K562 (cell line): ENCODE results near the gene TRPM4. TPM values are rescaled to one million over a fixed set of nuclear protein-coding genes. Genes with fewer than 3 reads are reported as not detected.

Source experiments
- ARID2 ChIP-seq: fragments of 450-650 bp; IDR thresholded peaks from 2 replicates; pipeline ENCODE4 v1.6.1; 2017; ENCODE audit warnings: antibody characterized with exemption, mild to moderate bottlenecking
- ATF1 ChIP-seq, 2 experiments: fragments of 450-650 bp in 1 of 2; IDR thresholded peaks; 2 replicates each; pipeline ENCODE4 v1.6.1; 2016; ENCODE audit warnings: missing compliant biosample characterization in 1 of 2, missing genetic modification characterization in 1 of 2
- BDP1 ChIP-seq: IDR thresholded peaks from 3 replicates; pipeline ENCODE4 v1.6.1; 2011; ENCODE audit not compliant: insufficient read length, insufficient read depth
- CC2D1A ChIP-seq: fragments of 450-650 bp; IDR thresholded peaks from 2 replicates; pipeline ENCODE4 v1.6.1; 2017; ENCODE audit warnings: mild to moderate bottlenecking
- E2F3 ChIP-seq: fragments of 250-450 bp; sonication (Bioruptor Pico); IDR thresholded peaks from 2 replicates; pipeline ENCODE4 v1.4.0; 2020; ENCODE audit warnings: mild to moderate bottlenecking
- FUS ChIP-seq: fragments of 200-400 bp; formaldehyde crosslinking; optimal IDR thresholded peaks from 2 replicates; pipeline ENCODE3; 2017; ENCODE audit warnings: low read depth, low read length
- HMG20A ChIP-seq: fragments of 450-650 bp; formaldehyde crosslinking; conservative IDR thresholded peaks from 2 replicates; pipeline ENCODE4 v1.4.0; 2020; ENCODE audit warnings: mild to moderate bottlenecking, mixed read lengths
- IRF1 ChIP-seq: sonication (generic); formaldehyde crosslinking; IDR thresholded peaks from 2 replicates; pipeline ENCODE4 v1.8.0; 2022; ENCODE audit warnings: missing genetic modification reagents, mild to moderate bottlenecking, borderline replicate concordance
- KLF6 ChIP-seq: fragments of 250-450 bp; sonication (Bioruptor Pico); IDR thresholded peaks from 2 replicates; pipeline ENCODE4 v1.4.0; 2020; ENCODE audit warnings: mild to moderate bottlenecking, moderate library complexity, borderline replicate concordance
- MCM2 ChIP-seq: fragments of 450-650 bp; IDR thresholded peaks from 2 replicates; pipeline ENCODE4 v1.6.1; 2017; ENCODE audit warnings: low read depth, mild to moderate bottlenecking
- MYBL2 ChIP-seq, 2 experiments: fragments of 450-650 bp in 1 of 2; sonication (generic) in 1 of 2; formaldehyde crosslinking in 1 of 2; IDR thresholded peaks; 2 replicates each; pipeline versions ENCODE4 v1.6.1 to v1.8.1; 2017 to 2022; ENCODE audit warnings: borderline replicate concordance in 1 of 2, inconsistent platforms in 1 of 2, low read depth in 1 of 2, mild to moderate bottlenecking in 1 of 2, missing genetic modification reagents in 1 of 2, moderate library complexity in 1 of 2
- PHF20 ChIP-seq: fragments of 450-650 bp; IDR thresholded peaks from 2 replicates; pipeline ENCODE4 v1.6.1; 2018; ENCODE audit not compliant: partially characterized antibody
- PHF8 ChIP-seq: fragments of 200-600 bp; sonication (generic); IDR thresholded peaks from 2 replicates; pipeline ENCODE4 v1.6.1; 2012; ENCODE audit warnings: mixed run types, mild to moderate bottlenecking, inconsistent platforms, low read length, moderate library complexity, borderline replicate concordance
- PHTF2 ChIP-seq: fragments of 250-450 bp; sonication (Bioruptor Pico); IDR thresholded peaks from 2 replicates; pipeline ENCODE4 v1.5.0; 2021; ENCODE audit warnings: mild to moderate bottlenecking
- RBM22 ChIP-seq: fragments of 200-400 bp; formaldehyde crosslinking; IDR thresholded peaks from 2 replicates; pipeline ENCODE4 v1.6.1; 2018; ENCODE audit warnings: low read length, low read depth; ENCODE audit not compliant: poor library complexity, severe bottlenecking
- SIN3A ChIP-seq, 2 experiments: fragments of 150-350 bp in 1 of 2; IDR thresholded peaks; 2 replicates each; pipeline ENCODE4 v1.6.1; 2011 to 2016; ENCODE audit warnings: borderline replicate concordance in 2 of 2, low read depth in 2 of 2, low read length in 2 of 2, mild to moderate bottlenecking in 2 of 2, moderate library complexity in 2 of 2; ENCODE audit not compliant: control insufficient read depth in 1 of 2
- SMARCA5 ChIP-seq: fragments of 450-650 bp; IDR thresholded peaks from 2 replicates; pipeline ENCODE4 v1.6.1; 2016
- STAG1 ChIP-seq: sonication (generic); formaldehyde crosslinking; IDR thresholded peaks from 2 replicates; pipeline ENCODE4 v1.5.0; 2020; ENCODE audit warnings: missing genetic modification reagents, borderline replicate concordance
- SUPT5H ChIP-seq: fragments of 450-650 bp; IDR thresholded peaks from 2 replicates; pipeline ENCODE4 v1.6.1; 2016
- XRCC5 ChIP-seq: fragments of 200-400 bp; formaldehyde crosslinking; IDR thresholded peaks from 2 replicates; pipeline ENCODE4 v1.6.1; 2017; ENCODE audit warnings: low read depth, mild to moderate bottlenecking, low read length
- ZNF23 ChIP-seq: fragments of 250-450 bp; sonication (Bioruptor Pico); IDR thresholded peaks from 2 replicates; pipeline ENCODE4 v1.4.0; 2020; ENCODE audit warnings: mild to moderate bottlenecking
- ZNF274 ChIP-seq: IDR thresholded peaks from 2 replicates; pipeline ENCODE4 v1.6.1; 2011; ENCODE audit warnings: low read depth, mild to moderate bottlenecking, low read length, moderate library complexity, borderline replicate concordance
- ZNF507 ChIP-seq: conservative IDR thresholded peaks from 2 replicates; pipeline ENCODE4 v1.6.1; 2017; ENCODE audit warnings: missing genetic modification characterization, missing compliant biosample characterization
- polyA plus RNA-seq, 8 experiments: library from polyadenylated mRNA; depleted of rRNA in 4 of 8; stranded (reverse) in 5 of 8; unstranded in 3 of 8; fragments of >200 nt; fragmentation: Nextera tagmentation in 2 of 8; fragmentation: Illumina TruSeq in 1 of 8; extraction: Ambion mirVana in 2 of 8; extraction: Trizol in 1 of 8; gene quantifications; 2 replicates each; pipeline versions ENCODE4 v1.2.1 to v1.2.3, GENCODE V29; 2011 to 2014; ENCODE audit warnings: inconsistent platforms in 1 of 8, missing spikeins in 1 of 8
- total RNA-seq, 7 experiments: library from RNA; depleted of rRNA in 6 of 7; stranded (reverse); fragments of >200 nt in 6 of 7; fragmentation: Illumina TruSeq in 2 of 7; extraction: Trizol in 2 of 7; gene quantifications; 2 replicates each; pipeline versions ENCODE4 v1.2.1 to v1.2.3, GENCODE V29; 2011 to 2021; ENCODE audit warnings: low replicate concordance in 1 of 7
- TF ChIP-seq, protein P1 (sequence below): fragments of 450-650 bp; IDR thresholded peaks from one replicate; pipeline ENCODE4 v1.6.1; 2018; ENCODE audit warnings: mild to moderate bottlenecking, moderate library complexity; ENCODE audit not compliant: partially characterized antibody
- TF ChIP-seq, protein P2 (sequence below), 2 experiments: IDR thresholded peaks; 2 replicates each; pipeline ENCODE4 v1.6.1; 2011; ENCODE audit warnings: borderline replicate concordance in 1 of 2, control low read depth in 1 of 2, low read depth in 1 of 2, low read length in 1 of 2, mild to moderate bottlenecking in 1 of 2, mixed read lengths in 1 of 2, moderate library complexity in 1 of 2; ENCODE audit not compliant: insufficient read depth in 1 of 2, insufficient read length in 1 of 2, poor library complexity in 1 of 2, severe bottlenecking in 1 of 2; ENCODE audit errors: extremely low read depth in 1 of 2

TRPM4 gene
- total and polyA plus RNA-seq, 9 of the 15 experiments (the other 6 are each of a cell fraction or from before 2014, with no cell fraction given): 6.5 to 45.4 (median 15.2) TPM

- TF ChIP-seq STAG1 (CRISPR knock-in tag) (no peak), MYBL2 (IDR thresholded peaks at IDR 0.05; ENCODE audit: low read depth) (no peak), MYBL2 (CRISPR knock-in tag; IDR thresholded peaks at IDR 0.05; ENCODE audit: borderline replicate concordance) (no peak), HMG20A (CRISPR knock-in tag) (no peak), RBM22 (no peak), PHTF2 (CRISPR knock-in tag) (no peak), IRF1 (CRISPR knock-in tag) (no peak), SUPT5H (no peak), SMARCA5 (no peak), MCM2 (no peak), CC2D1A (no peak), SIN3A (IDR thresholded peaks at IDR 0.05; ENCODE audit: borderline replicate concordance in 2 of 2, control insufficient read depth in 1 of 2, low read depth in 2 of 2, low read length in 2 of 2) (peak in 1 of 2 experiments; percentile 40; a peak in 1 of 4 replicates), ZNF507 (tag) (no peak), PHF20 (no peak), ZNF274 (no peak), XRCC5 (no peak), PHF8 (peak; percentile 46; the same call in 1 of the 2 replicates), ARID2 (no peak), E2F3 (CRISPR knock-in tag) (no peak), BDP1 (no peak), ZNF23 (CRISPR knock-in tag) (no peak), KLF6 (CRISPR knock-in tag) (no peak), ATF1 (CRISPR knock-in tag; IDR thresholded peaks at IDR 0.05) (no peak), ATF1 (tag; IDR thresholded peaks at IDR 0.05) (peak; percentile 64), FUS (no peak)
- TF ChIP-seq, protein P1, sequence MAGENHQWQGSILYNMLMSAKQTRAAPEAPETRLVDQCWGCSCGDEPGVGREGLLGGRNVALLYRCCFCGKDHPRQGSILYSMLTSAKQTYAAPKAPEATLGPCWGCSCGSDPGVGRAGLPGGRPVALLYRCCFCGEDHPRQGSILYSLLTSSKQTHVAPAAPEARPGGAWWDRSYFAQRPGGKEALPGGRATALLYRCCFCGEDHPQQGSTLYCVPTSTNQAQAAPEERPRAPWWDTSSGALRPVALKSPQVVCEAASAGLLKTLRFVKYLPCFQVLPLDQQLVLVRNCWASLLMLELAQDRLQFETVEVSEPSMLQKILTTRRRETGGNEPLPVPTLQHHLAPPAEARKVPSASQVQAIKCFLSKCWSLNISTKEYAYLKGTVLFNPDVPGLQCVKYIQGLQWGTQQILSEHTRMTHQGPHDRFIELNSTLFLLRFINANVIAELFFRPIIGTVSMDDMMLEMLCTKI: no peak
- TF ChIP-seq, protein P2, sequence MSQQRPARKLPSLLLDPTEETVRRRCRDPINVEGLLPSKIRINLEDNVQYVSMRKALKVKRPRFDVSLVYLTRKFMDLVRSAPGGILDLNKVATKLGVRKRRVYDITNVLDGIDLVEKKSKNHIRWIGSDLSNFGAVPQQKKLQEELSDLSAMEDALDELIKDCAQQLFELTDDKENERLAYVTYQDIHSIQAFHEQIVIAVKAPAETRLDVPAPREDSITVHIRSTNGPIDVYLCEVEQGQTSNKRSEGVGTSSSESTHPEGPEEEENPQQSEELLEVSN (IDR thresholded peaks at IDR 0.05; ENCODE audit: borderline replicate concordance in 1 of 2, extremely low read depth in 1 of 2, insufficient read depth in 1 of 2, insufficient read length in 1 of 2, low read depth in 1 of 2, low read length in 1 of 2, poor library complexity in 1 of 2, severe bottlenecking in 1 of 2): peak in 1 of 2 experiments; percentile 29
Observed at GRCh38 chr19:49114630-49115363, 42.8 kb upstream of the TRPM4 start (continued).
